B cell (primary cell): Measurements from ENCODE around the gene BTN3A1. TPM values are rescaled to one million over a fixed set of nuclear protein-coding genes. Genes with fewer than 3 reads are reported as not detected.

Experiments used
- ATAC-seq: fragments of 200-7000 bp; cut with Tn5 transposase; one replicate; pipeline ENCODE4 v1.10.0; 2021; ENCODE audit warnings: low read depth, mild to moderate bottlenecking, moderate number of reproducible peaks, moderate library complexity
- CTCF ChIA-PET: fragments of 350-600 bp; sonication (Branson Sonifier 250); formaldehyde crosslinking; loops from one replicate; lab custom pipeline; 2021; ENCODE audit warnings: antibody characterized with exemption, inconsistent platforms; lab: Charles Lee
- POLR2A ChIA-PET: fragments of 350-600 bp; sonication (Branson Sonifier 250); formaldehyde crosslinking; loops from one replicate; lab custom pipeline; 2021; ENCODE audit warnings: antibody characterized with exemption; lab: Charles Lee
- DNase-seq: peaks from one replicate; pipeline ENCODE4 v3.0.0; 2013
- H2AFZ ChIP-seq: 2 replicates; pipeline ENCODE4 v1.6.1; 2012; ENCODE audit warnings: mild to moderate bottlenecking, low read depth, low read length; ENCODE audit not compliant: insufficient read depth, poor library complexity, severe bottlenecking
- H3K27ac ChIP-seq, 2 donors: 1 replicate in 1 of 2; 2 replicates in 1 of 2; pipeline ENCODE4 v1.5.1; 2012 to 2013; ENCODE audit warnings: low read length in 2 of 2, mild to moderate bottlenecking in 2 of 2, moderate library complexity in 1 of 2
- H3K27me3 ChIP-seq, 4 experiments: fragments of 200-600 bp in 1 of 4; sonication (generic) in 1 of 4; replicated peaks in 1 of 4; 1 replicate in 2 of 4; 2 replicates in 2 of 4; pipeline versions ENCODE4 v1.6.1 to v1.7.0; 2013 to 2016; ENCODE audit warnings: low read length in 3 of 4, mild to moderate bottlenecking in 2 of 4, mixed read lengths in 1 of 4, moderate library complexity in 1 of 4; ENCODE audit not compliant: insufficient read depth in 4 of 4, control insufficient read depth in 3 of 4; ENCODE audit errors: control extremely low read depth in 1 of 4
- H3K36me3 ChIP-seq, 2 experiments: replicated peaks in 1 of 2; 1 replicate in 1 of 2; 2 replicates in 1 of 2; pipeline versions ENCODE4 v1.6.1 to v1.7.1; 2013; ENCODE audit warnings: low read length in 1 of 2; ENCODE audit not compliant: insufficient read depth in 2 of 2, control insufficient read depth in 1 of 2; ENCODE audit errors: control extremely low read depth in 1 of 2, extremely low read depth in 1 of 2
- H3K4me1 ChIP-seq, 2 donors: fragments of 200-600 bp in 1 of 2; sonication (generic) in 1 of 2; 1 replicate in 1 of 2; 2 replicates in 1 of 2; pipeline versions ENCODE4 v1.5.1 to v1.6.1; 2013 to 2017; ENCODE audit warnings: low read length in 2 of 2; ENCODE audit not compliant: control insufficient read depth in 2 of 2, insufficient read depth in 2 of 2
- H3K4me2 ChIP-seq: replicated peaks from 2 replicates; pipeline ENCODE3; 2012; ENCODE audit warnings: mild to moderate bottlenecking, low read depth, low read length; ENCODE audit not compliant: poor library complexity, severe bottlenecking
- H3K4me3 ChIP-seq, 5 experiments: fragments of 200-600 bp in 1 of 5; sonication (generic) in 1 of 5; 1 replicate in 3 of 5; 2 replicates in 2 of 5; pipeline versions ENCODE4 v1.5.1 to v1.7.0; 2011 to 2016; ENCODE audit warnings: low read length in 4 of 5, mild to moderate bottlenecking in 4 of 5, low read depth in 2 of 5, control low read depth in 1 of 5, moderate library complexity in 1 of 5; ENCODE audit not compliant: insufficient read depth in 1 of 5; ENCODE audit errors: control extremely low read depth in 1 of 5, extremely low read depth in 1 of 5
- H3K79me2 ChIP-seq: fragments of 200-600 bp; sonication (generic); one replicate; pipeline ENCODE4 v1.6.0; 2016; ENCODE audit warnings: low read length; ENCODE audit not compliant: control insufficient read depth, insufficient read depth
- H3K9ac ChIP-seq: fragments of 200-600 bp; sonication (generic); 2 replicates; pipeline ENCODE4 v1.6.1; 2017; ENCODE audit warnings: mild to moderate bottlenecking, low read length, moderate library complexity
- H3K9me3 ChIP-seq, 3 donors: one replicate each; pipeline versions ENCODE4 v1.6.1 to v1.7.1; 2013; ENCODE audit warnings: low read length in 2 of 3; ENCODE audit not compliant: control insufficient read depth in 2 of 3, insufficient read depth in 1 of 3; ENCODE audit errors: control extremely low read depth in 1 of 3
- H4K20me1 ChIP-seq: 2 replicates; pipeline ENCODE4 v1.6.0; 2012; ENCODE audit warnings: mild to moderate bottlenecking, low read length; ENCODE audit not compliant: insufficient read depth, control insufficient read depth, poor library complexity, severe bottlenecking
- H3K27ac Mint-ChIP-seq: one replicate; pipeline ENCODE4 v1.8.0; 2021; ENCODE audit warnings: mixed read lengths
- H3K27me3 Mint-ChIP-seq: one replicate; pipeline ENCODE4 v1.8.0; 2021; ENCODE audit warnings: mixed read lengths
- H3K4me1 Mint-ChIP-seq: one replicate; pipeline ENCODE4 v1.8.0; 2021; ENCODE audit warnings: mixed read lengths
- H3K4me3 Mint-ChIP-seq: one replicate; pipeline ENCODE4 v1.8.0; 2021; ENCODE audit warnings: mixed read lengths
- H3K9me3 Mint-ChIP-seq: one replicate; pipeline ENCODE4 v1.8.0; 2022; ENCODE audit warnings: mixed read lengths; ENCODE audit not compliant: insufficient read depth
- CTCF ChIP-seq: fragments of 200-600 bp; IDR thresholded peaks from one replicate; pipeline ENCODE4 v1.8.0; 2022; ENCODE audit warnings: antibody characterized with exemption, mild to moderate bottlenecking
- EZH2 ChIP-seq: IDR thresholded peaks from 2 replicates; pipeline ENCODE4 v1.6.1; 2012; ENCODE audit warnings: borderline replicate concordance, low read depth, mild to moderate bottlenecking, moderate library complexity, low read length; ENCODE audit not compliant: insufficient read depth, poor library complexity, severe bottlenecking
- WGBS: methylation state at CpG from one replicate; pipeline ENCODE4 v1.1.5; 2013; ENCODE audit warnings: missing lambda C conversion rate; ENCODE audit not compliant: insufficient coverage; 5-methylcytosine and 5-hydroxymethylcytosine counted together
- intact Hi-C: fragments of 100-400 bp; cut with micrococcal nuclease; formaldehyde crosslinking; loops from one replicate; pipeline ENCODE4 v1.10.0; 2022
- polyA plus RNA-seq: library from polyadenylated mRNA; depleted of rRNA; stranded (reverse); fragments of >200 nt; gene quantifications from 2 replicates; pipeline ENCODE4 v1.2.3, GENCODE V29; 2012
- total RNA-seq, 2 donors: library from RNA; stranded (reverse); fragments of 120-200 nt in 1 of 2; gene quantifications; 1 replicate in 1 of 2; 2 replicates in 1 of 2; pipeline versions ENCODE4 v1.2.3 to v1.2.4, GENCODE V29; 2013 to 2022

The BTN3A1 gene
- total and polyA plus RNA-seq, 2 donors (not counting 1 experiment from before 2014, with no cell fraction given), result 133 to 175 TPM

- Histone ChIP-seq H2AFZ (no peak overlapping the region), H3K36me3 (peaks cover 5 to 36% of the 10 kb centered on the region in 2 experiments), H3K79me2 (peaks cover 34% of the 10 kb centered on the region), H3K9me3 (no peaks in the 10 kb centered on the region), H3K9ac (peak overlapping the region; percentile 81), H4K20me1 (no peaks in the 10 kb centered on the region), H3K4me3 (peak overlapping the region in 1 of 5 experiments; percentile 96), H3K27ac (no peak overlapping the region), H3K27me3 (no peaks in the 10 kb centered on the region), H3K4me1 (peaks cover 43 to 58% of the 10 kb centered on the region in 2 donors), H3K4me2 (peak overlapping the region; percentile 65)
- H3K27me3 Mint-ChIP-seq, result no peaks in the 10 kb centered on the region
- H3K4me1 Mint-ChIP-seq, result peaks cover 71% of the 10 kb centered on the region
- POLR2A ChIA-PET, result interaction anchor here (1.3 kb wide), 1 partner anchor 10 kb away, joined by 4 read pairs; no protein-coding TSS in a partner anchor
- WGBS, result no CpG with 5 or more reads among the region's 3 CpGs
- no peak for DNase-seq
- H3K27ac Mint-ChIP-seq, result no peak overlapping the region
- TF ChIP-seq EZH2, result no peak
- TF ChIP-seq CTCF, result no peak
- CTCF ChIA-PET, result interaction anchor here (0.6 to 1.4 kb wide), 3 partner anchors 14 to 1096 kb away, joined by 3 read pairs; no protein-coding TSS in a partner anchor
- no peak for ATAC-seq
- intact Hi-C loops, result loop anchor here (5.0 kb wide), 1 partner anchor 133 kb away; the partner anchor contains the start of gene HMGN4
- H3K9me3 Mint-ChIP-seq, result no peaks in the 10 kb centered on the region
- peak overlapping the region; percentile 58 for H3K4me3 Mint-ChIP-seq
Observed at GRCh38 chr6:26403893-26404292, 1.8 kb downstream of the BTN3A1 start.

- no CpG with 5 or more reads among the region's 3 CpGs for WGBS
- H3K4me1 Mint-ChIP-seq, result peaks cover 68% of the 10 kb centered on the region
- ChIA-PET CTCF (interaction anchor here (0.6 to 1.4 kb wide), 3 partner anchors 14 to 1095 kb away, joined by 3 read pairs; no protein-coding TSS in a partner anchor), POLR2A (no interaction called here)
- DNase-seq (peak; percentile 32), ATAC-seq (no peak)
- peak overlapping the region; percentile 33 for H3K27ac Mint-ChIP-seq
- no peak overlapping the region for H3K27ac ChIP-seq
- H3K4me2 ChIP-seq, result peak overlapping the region; percentile 65
- no peak overlapping the region for H2AFZ ChIP-seq
- peaks cover 34% of the 10 kb centered on the region for H3K79me2 ChIP-seq
- intact Hi-C loops, result loop anchor here (5.0 kb wide), 1 partner anchor 133 kb away; the partner anchor contains the start of gene HMGN4
- H3K9me3 Mint-ChIP-seq, result no peaks in the 10 kb centered on the region
- H3K4me3 Mint-ChIP-seq, result peak overlapping the region; percentile 82
- H4K20me1 ChIP-seq, result no peaks in the 10 kb centered on the region
- peaks cover 5 to 43% of the 10 kb centered on the region in 2 experiments for H3K36me3 ChIP-seq
- TF ChIP-seq EZH2 (no peak), CTCF (no peak)
- no peaks in the 10 kb centered on the region for H3K27me3 ChIP-seq
- H3K4me3 ChIP-seq, result peak overlapping the region in 1 of 5 experiments; percentile 96
- peaks cover 43 to 58% of the 10 kb centered on the region in 2 donors for H3K4me1 ChIP-seq
- H3K27me3 Mint-ChIP-seq, result no peaks in the 10 kb centered on the region
- H3K9me3 ChIP-seq, result no peaks in the 10 kb centered on the region
- H3K9ac ChIP-seq, result peak overlapping the region; percentile 81
Observed at GRCh38 chr6:26404546-26404945, 2.5 kb downstream of the BTN3A1 start.
